Mammary epithelial cell (primary cell): ENCODE measurements around the gene ZDHHC24.

Experiments
- EZH2 ChIP-seq: IDR thresholded peaks from 2 replicates; pipeline ENCODE4 v1.6.1; 2012; ENCODE audit warnings: low read length, inconsistent platforms, borderline replicate concordance
- TF ChIP-seq, protein P1 (sequence below), 2 donors: IDR thresholded peaks in 1 of 2; conservative IDR thresholded peaks in 1 of 2; 2 replicates each; pipeline ENCODE4 v1.5.1; 2011 to 2012; ENCODE audit warnings: inconsistent platforms in 2 of 2, low read length in 2 of 2, mild to moderate bottlenecking in 2 of 2, control low read depth in 1 of 2, low read depth in 1 of 2; ENCODE audit not compliant: insufficient read depth in 1 of 2; ENCODE audit errors: extremely low read depth in 1 of 2

DNA sequence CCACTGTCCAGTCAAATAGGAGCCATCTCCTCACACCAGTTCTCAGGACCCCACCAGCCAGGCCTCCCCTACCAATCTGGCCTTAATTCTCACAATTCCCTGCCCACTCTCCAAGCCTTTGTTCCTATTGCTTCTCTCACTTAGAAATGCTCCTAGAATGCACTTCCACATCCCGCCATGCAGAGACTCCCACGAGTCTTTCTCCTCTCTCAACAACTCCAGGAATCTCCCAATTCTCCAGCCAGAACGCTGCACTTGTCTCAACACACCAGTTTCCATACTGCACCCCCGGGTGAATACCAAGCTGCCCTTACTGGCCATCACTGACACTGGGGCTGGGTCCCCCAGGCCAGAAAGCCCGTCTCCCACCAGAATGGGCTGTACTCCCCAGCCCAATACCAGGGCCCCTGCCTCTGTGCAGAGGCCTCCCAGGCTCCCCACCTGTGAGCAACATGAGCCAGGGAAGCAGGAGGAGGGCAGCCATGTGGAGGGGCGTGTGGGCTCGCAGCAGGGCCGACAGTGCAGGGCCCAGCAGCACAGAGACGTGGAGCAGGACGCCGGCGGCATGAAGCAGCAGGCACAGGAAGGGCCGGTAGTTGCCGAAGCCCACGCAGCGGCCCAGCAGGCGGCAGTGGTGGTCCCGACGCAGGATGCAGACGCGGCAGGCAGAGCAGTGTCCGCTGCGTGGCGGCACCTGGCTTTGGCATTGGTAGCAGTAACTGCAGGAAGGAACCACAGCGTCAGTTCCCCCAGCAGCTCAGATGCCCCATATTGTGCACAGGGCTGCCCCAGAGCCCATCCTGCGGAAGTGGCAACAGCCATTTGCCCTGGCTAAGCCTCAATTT, 2.4 kb downstream of the ZDHHC24 start:
- TF ChIP-seq, protein P1, sequence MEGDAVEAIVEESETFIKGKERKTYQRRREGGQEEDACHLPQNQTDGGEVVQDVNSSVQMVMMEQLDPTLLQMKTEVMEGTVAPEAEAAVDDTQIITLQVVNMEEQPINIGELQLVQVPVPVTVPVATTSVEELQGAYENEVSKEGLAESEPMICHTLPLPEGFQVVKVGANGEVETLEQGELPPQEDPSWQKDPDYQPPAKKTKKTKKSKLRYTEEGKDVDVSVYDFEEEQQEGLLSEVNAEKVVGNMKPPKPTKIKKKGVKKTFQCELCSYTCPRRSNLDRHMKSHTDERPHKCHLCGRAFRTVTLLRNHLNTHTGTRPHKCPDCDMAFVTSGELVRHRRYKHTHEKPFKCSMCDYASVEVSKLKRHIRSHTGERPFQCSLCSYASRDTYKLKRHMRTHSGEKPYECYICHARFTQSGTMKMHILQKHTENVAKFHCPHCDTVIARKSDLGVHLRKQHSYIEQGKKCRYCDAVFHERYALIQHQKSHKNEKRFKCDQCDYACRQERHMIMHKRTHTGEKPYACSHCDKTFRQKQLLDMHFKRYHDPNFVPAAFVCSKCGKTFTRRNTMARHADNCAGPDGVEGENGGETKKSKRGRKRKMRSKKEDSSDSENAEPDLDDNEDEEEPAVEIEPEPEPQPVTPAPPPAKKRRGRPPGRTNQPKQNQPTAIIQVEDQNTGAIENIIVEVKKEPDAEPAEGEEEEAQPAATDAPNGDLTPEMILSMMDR (conservative IDR thresholded peaks at IDR 0.05 in 1 of 2, IDR thresholded peaks at IDR 0.05 in 1 of 2; ENCODE audit: extremely low read depth in 1 of 2, insufficient read depth in 1 of 2, low read depth in 1 of 2, low read length in 2 of 2) = no peak
- TF ChIP-seq EZH2 = no peak
